A204.1 (cell line): ENCODE results near the gene WFDC12.

ENCODE experiments used
- FAIRE-seq: peaks from 2 replicates; lab custom pipeline; 2012; peaks lifted over from hg19 to GRCh38; lab: Jason Lieb, UNC

The WFDC12 gene

GRCh38 chr20:45088247-45088646 lies 36.0 kb downstream of the WFDC12 start:
- FAIRE-seq: no peak

GRCh38 chr20:45087814-45088213 lies 36.5 kb downstream of the WFDC12 start:
- no peak for FAIRE-seq

DNA sequence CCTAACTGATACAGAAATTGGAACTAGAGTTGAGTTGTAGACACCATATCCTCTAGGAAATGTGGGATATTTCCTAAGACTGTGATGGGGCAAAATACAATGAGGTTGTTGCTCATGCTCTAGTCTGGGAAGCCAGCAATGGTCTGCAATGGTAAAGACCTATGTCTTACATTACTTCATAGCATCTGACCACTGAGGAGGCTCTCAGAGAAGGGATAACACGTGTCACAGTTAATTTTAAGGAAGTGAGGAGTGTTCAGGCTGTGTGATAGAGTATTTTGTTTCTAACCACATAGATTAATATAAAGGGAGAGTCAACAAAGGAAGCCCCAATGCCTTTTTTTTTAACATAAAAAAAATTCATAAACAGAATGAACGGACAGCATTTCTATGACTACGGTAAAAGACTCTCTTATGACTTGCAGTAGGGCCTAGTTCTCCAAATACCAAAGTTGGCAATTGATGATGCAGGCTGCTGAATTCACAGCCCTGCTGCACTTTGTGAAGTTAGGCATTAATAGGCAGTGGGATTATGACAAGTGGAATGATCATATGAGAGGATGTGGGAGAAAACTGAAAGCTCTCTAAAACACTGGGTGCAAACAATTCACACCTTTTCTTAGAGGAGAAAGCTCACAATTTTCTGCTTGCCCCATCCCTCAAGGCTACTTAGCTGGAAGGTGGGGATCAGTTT lies 37.0 kb downstream of the WFDC12 start:
- FAIRE-seq: no peak

DNA sequence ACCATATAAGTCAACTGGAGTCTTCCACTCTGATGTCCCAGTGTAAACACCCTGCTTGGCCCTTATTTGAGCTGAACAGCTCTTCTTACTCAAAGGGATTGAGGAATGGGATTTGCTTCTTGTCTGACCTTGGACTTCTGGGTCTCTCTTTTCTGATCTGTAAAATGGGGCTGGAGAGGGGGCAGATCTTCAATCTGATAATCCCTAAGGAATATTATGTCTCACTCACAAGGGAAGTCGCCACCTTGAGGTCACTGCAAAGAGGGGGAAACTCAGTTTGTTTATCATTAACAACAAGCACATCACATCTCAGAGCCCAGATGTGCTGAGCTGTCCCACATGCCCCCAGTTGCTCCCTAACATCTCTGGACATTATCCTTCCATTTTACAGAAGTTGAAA lies 38.4 kb downstream of the WFDC12 start:
- FAIRE-seq: no peak

GRCh38 chr20:45085289-45085688 lies 39.0 kb downstream of the WFDC12 start:
- FAIRE-seq: no peak

- no peak for FAIRE-seq
Measured at GRCh38 chr20:45083127-45083526, 41.1 kb downstream of the WFDC12 start.

GRCh38 chr20:45082468-45082867 lies 41.8 kb downstream of the WFDC12 start:
- no peak for FAIRE-seq

GRCh38 chr20:45080867-45081624 lies 43.2 kb downstream of the WFDC12 start:
- no peak for FAIRE-seq

- no peak for FAIRE-seq
Measured at GRCh38 chr20:45077559-45077958, 46.7 kb downstream of the WFDC12 start.
